ENCODE results near the gene ARSI. TPM values are rescaled to one million over a fixed set of nuclear protein-coding genes. Genes with fewer than 3 reads are reported as not detected.

ARSI gene
- polyA plus RNA-seq, 2 of the 4 experiments (the other 2 are of a cell fraction): 2.9 to 22.0 TPM

GRCh38 chr5:150345716-150346115 lies 43.0 kb upstream of the ARSI start:
- ChIA-PET POLR2A (no interaction called here), CTCF (interaction anchor here (1.0 to 1.4 kb wide), 3 partner anchors 9 to 91 kb away, joined by 3 read pairs; no protein-coding TSS in a partner anchor)
- Histone ChIP-seq H3K4me1 (peaks cover 25% of the 10 kb centered on the region), H3K4me3 (no peak overlapping the region), H3K27ac (no peak overlapping the region), H3K9me3 (no peaks in the 10 kb centered on the region), H3K4me2 (no peak overlapping the region)
- WGBS (ENCODE audit: missing lambda C conversion rate): 92% methylated on average over 5 of the region's 5 CpGs
- ATAC-seq (no peak), FAIRE-seq (no peak), DNase-seq (ENCODE audit: low read depth in 1 of 2, low spot score in 1 of 2) (no peak)
- TF ChIP-seq ZNF302 (CRISPR knock-in tag; IDR thresholded peaks at IDR 0.05): no peak
- no peak for TF ChIP-seq HDAC2 (IDR thresholded peaks at IDR 0.05)
- no peak for TF ChIP-seq CHD2 (IDR thresholded peaks at IDR 0.05; ENCODE audit: low read length, partially characterized antibody)
- TF ChIP-seq HOXB5 (CRISPR knock-in tag; IDR thresholded peaks at IDR 0.05): no peak
- no peak for TF ChIP-seq CBX8 (IDR thresholded peaks at IDR 0.05)
- TF ChIP-seq ATOH8 (CRISPR knock-in tag; IDR thresholded peaks at IDR 0.05; ENCODE audit: low read depth): no peak
- TF ChIP-seq CTCF (IDR thresholded peaks at IDR 0.05): no peak
- no peak for TF ChIP-seq ZSCAN20 (CRISPR knock-in tag; IDR thresholded peaks at IDR 0.05)
- TF ChIP-seq FOXS1 (CRISPR knock-in tag; IDR thresholded peaks at IDR 0.05): no peak
- TF ChIP-seq NR3C1 (IDR thresholded peaks at IDR 0.05): no peak

- TF ChIP-seq ZFP36 (IDR thresholded peaks at IDR 0.05; ENCODE audit: borderline replicate concordance, partially characterized antibody): no peak
- TF ChIP-seq BHLHE40 (IDR thresholded peaks at IDR 0.05; ENCODE audit: low read depth, low read length): no peak
- no peak for TF ChIP-seq PBX3 (IDR thresholded peaks at IDR 0.05)
- no peak for TF ChIP-seq ATOH8 (CRISPR knock-in tag; IDR thresholded peaks at IDR 0.05; ENCODE audit: low read depth)
- TF ChIP-seq HES2 (IDR thresholded peaks at IDR 0.05): no peak
- TF ChIP-seq JUNB (IDR thresholded peaks at IDR 0.05): no peak
- TF ChIP-seq CHD2 (IDR thresholded peaks at IDR 0.05; ENCODE audit: low read length, partially characterized antibody): no peak
- TF ChIP-seq FOXS1 (CRISPR knock-in tag; IDR thresholded peaks at IDR 0.05): no peak
- no peak for TF ChIP-seq HOXB5 (CRISPR knock-in tag; IDR thresholded peaks at IDR 0.05)
- no peak for TF ChIP-seq RNF2 (IDR thresholded peaks at IDR 0.05; ENCODE audit: borderline replicate concordance, low read depth)
- no peak for TF ChIP-seq EP300 (IDR thresholded peaks at IDR 0.05)
- TF ChIP-seq RCOR1 (IDR thresholded peaks at IDR 0.05; ENCODE audit: low read depth, low read length): no peak
- TF ChIP-seq PHF8 (IDR thresholded peaks at IDR 0.05; ENCODE audit: borderline replicate concordance, low read depth): no peak
- TF ChIP-seq EHMT2 (IDR thresholded peaks at IDR 0.05; ENCODE audit: low read depth): no peak
- no peak for TF ChIP-seq HMGXB4 (CRISPR knock-in tag; IDR thresholded peaks at IDR 0.05; ENCODE audit: borderline replicate concordance)
- no peak for TF ChIP-seq HDAC2 (IDR thresholded peaks at IDR 0.05)
- no peak for TF ChIP-seq USF2 (IDR thresholded peaks at IDR 0.05)
- no peak for TF ChIP-seq E2F6 (IDR thresholded peaks at IDR 0.05; ENCODE audit: borderline replicate concordance, low read depth)
- TF ChIP-seq MAFK (IDR thresholded peaks at IDR 0.05; ENCODE audit: partially characterized antibody): no peak
- no peak for DNase-seq (ENCODE audit: low read depth in 1 of 2, low spot score in 1 of 2)
- POLR2A ChIA-PET: no interaction called here
- no peak for FAIRE-seq
- WGBS (ENCODE audit: missing lambda C conversion rate): 68% methylated on average over 7 of the region's 7 CpGs
- Histone ChIP-seq H3K9me3 (no peaks in the 10 kb centered on the region), H3K4me2 (no peak overlapping the region), H3K4me1 (peaks cover 9% of the 10 kb centered on the region), H3K27ac (peak overlapping the region in 1 of 2 experiments; percentile 59; a peak in 2 of 6 replicates), H3K4me3 (no peak overlapping the region)
- ATAC-seq: no peak
- CTCF ChIA-PET: interaction anchor here (0.6 to 5.7 kb wide), 6 partner anchors 7 to 708 kb away, joined by 3 to 56 read pairs (median 6); partner anchors contain the start of gene ARSI
Measured at GRCh38 chr5:150343994-150344631, 41.4 kb upstream of the ARSI start.
